AG20443 (cell line): Measurements from ENCODE around the gene GPRIN1.
"Not testable (repeated sequence)": the region's sequence is repeated elsewhere in the genome, so short reads cannot be mapped to it uniquely, and the experiment has no call there.

Experiments used
- DNase-seq: peaks from one replicate; pipeline ENCODE4 v3.0.0; 2012; ENCODE audit warnings: low spot score, mixed read lengths

The GPRIN1 gene

GRCh38 chr5:176575066-176575465 lies 34.9 kb downstream of the GPRIN1 start:
- DNase-seq: no peak

- no peak for DNase-seq
Observed at GRCh38 chr5:176574297-176574591, 35.7 kb downstream of the GPRIN1 start.

- peak; percentile 84 for DNase-seq
Observed at GRCh38 chr5:176573564-176574296, 36.2 kb downstream of the GPRIN1 start.

- no peak for DNase-seq
Observed at GRCh38 chr5:176570044-176570443, 39.9 kb downstream of the GPRIN1 start.

GRCh38 chr5:176568657-176569056 lies 41.3 kb downstream of the GPRIN1 start:
- DNase-seq: no peak

GRCh38 chr5:176565760-176566288 lies 44.1 kb downstream of the GPRIN1 start:
- DNase-seq: no peak

GRCh38 chr5:176564002-176564401 lies 46.0 kb downstream of the GPRIN1 start:
- no peak for DNase-seq

GRCh38 chr5:176562189-176562588 lies 47.8 kb downstream of the GPRIN1 start:
- DNase-seq: no peak

GRCh38 chr5:176561259-176561658 lies 48.7 kb downstream of the GPRIN1 start:
- DNase-seq: no peak

- DNase-seq: no peak
Observed at GRCh38 chr5:176560364-176560763, 49.6 kb downstream of the GPRIN1 start.

- no peak for DNase-seq
Observed at GRCh38 chr5:176559683-176560082, 50.3 kb downstream of the GPRIN1 start.

- DNase-seq: no peak
Observed at GRCh38 chr5:176557846-176558245, 52.1 kb downstream of the GPRIN1 start.

GRCh38 chr5:176553260-176554085 lies 56.5 kb downstream of the GPRIN1 start:
- DNase-seq: no peak

- no peak for DNase-seq
Observed at GRCh38 chr5:176552332-176552869, 57.6 kb downstream of the GPRIN1 start.

- DNase-seq: not testable (repeated sequence)
Observed at GRCh38 chr5:176550937-176551336, 59.0 kb downstream of the GPRIN1 start.

GRCh38 chr5:176550275-176550831 lies 59.6 kb downstream of the GPRIN1 start:
- DNase-seq: no peak

GRCh38 chr5:176549871-176550270 lies 60.1 kb downstream of the GPRIN1 start:
- DNase-seq: no peak

- DNase-seq: no peak
Observed at GRCh38 chr5:176548967-176549444, 61.0 kb downstream of the GPRIN1 start, which contains the start of gene CDHR2. Gene CDHR2, plus strand, starts transcription at chr5:176549342. Its CDS starts 16,011 bp downstream, at chr5:176565353.

- no peak for DNase-seq
Observed at GRCh38 chr5:176547802-176548201, 62.2 kb downstream of the GPRIN1 start.
